ENCODE measurements around the gene ADARB1.

Gene ADARB1

DNA sequence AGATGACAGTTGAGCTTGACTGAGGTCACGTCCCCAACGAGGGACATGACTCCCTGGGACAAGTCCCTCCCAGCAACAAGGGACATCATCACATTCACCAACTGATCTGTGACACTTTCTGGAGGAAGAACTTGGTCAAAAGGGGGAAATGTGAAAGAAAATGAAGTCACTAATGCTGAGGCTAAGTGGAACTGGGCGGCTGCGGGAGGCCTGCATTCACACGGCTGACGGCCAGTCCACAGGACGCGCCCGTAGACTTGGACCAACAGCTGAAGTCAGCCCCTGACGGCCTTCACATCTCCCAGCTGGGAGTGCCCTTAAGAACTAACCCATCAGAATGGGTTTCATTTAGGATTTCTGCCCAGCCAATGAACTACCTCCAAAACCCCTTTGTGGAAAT is 186.7 kb downstream of the ADARB1 start:
- H3K36me3 ChIP-seq (ENCODE audit: control insufficient read depth in 1 of 2, insufficient read depth in 2 of 2, low read depth in 1 of 2, low read length in 2 of 2) = peaks cover 41% of the 10 kb centered on the region in 2 experiments
- no peak overlapping the region for H2AK5ac ChIP-seq (ENCODE audit: low read length, severe bottlenecking)
- H3K4ac ChIP-seq (ENCODE audit: low read depth in 1 of 2, low read length in 2 of 2) = no peak overlapping the region
- H3K18ac ChIP-seq (ENCODE audit: low read depth in 1 of 2, low read length in 2 of 2) = no peak overlapping the region
- H3K79me1 ChIP-seq (replicated peaks; ENCODE audit: low read length, poor library complexity, severe bottlenecking) = peaks cover 13% of the 10 kb centered on the region
- no peak overlapping the region for H2BK5ac ChIP-seq (ENCODE audit: low read depth, low read length, poor library complexity, severe bottlenecking)
- no peak overlapping the region for H2BK15ac ChIP-seq (ENCODE audit: low read depth, poor library complexity, severe bottlenecking)
- H3K27ac ChIP-seq (ENCODE audit: low read length, poor library complexity, severe bottlenecking) = no peak overlapping the region
- H3K4me2 ChIP-seq (ENCODE audit: low read length, poor library complexity, severe bottlenecking) = no peak overlapping the region
- no peak overlapping the region for H4K91ac ChIP-seq (ENCODE audit: low read length)
- H2AFZ ChIP-seq (ENCODE audit: low read depth, low read length) = no peak overlapping the region
- H3K4me1 ChIP-seq (ENCODE audit: control insufficient read depth, insufficient read depth, low read depth, low read length) = peaks cover 25% of the 10 kb centered on the region
- H3K9ac ChIP-seq (ENCODE audit: low read length) = no peak overlapping the region
- H3K4me3 ChIP-seq (ENCODE audit: insufficient read depth in 1 of 2, low read depth in 1 of 2, low read length in 2 of 2) = no peak overlapping the region
- 95% methylated on average over 10 of the region's 10 CpGs for WGBS
- no peak overlapping the region for H2BK120ac ChIP-seq (ENCODE audit: low read depth, low read length)
- no peak overlapping the region for H3K14ac ChIP-seq (ENCODE audit: low read length in 2 of 2)
- no peak for DNase-seq
- no peak overlapping the region for H3K23ac ChIP-seq (ENCODE audit: low read length in 2 of 2)
- no peak overlapping the region for H2BK12ac ChIP-seq (ENCODE audit: low read length in 2 of 2)
- H4K8ac ChIP-seq (ENCODE audit: low read length) = no peak overlapping the region
- H3K9me3 ChIP-seq (ENCODE audit: control insufficient read depth, low read length) = no peaks in the 10 kb centered on the region
- peaks cover 0 to 41% of the 10 kb centered on the region in 2 experiments for H3K27me3 ChIP-seq (ENCODE audit: control insufficient read depth in 1 of 2, insufficient read depth in 1 of 2, low read length in 2 of 2)

DNA sequence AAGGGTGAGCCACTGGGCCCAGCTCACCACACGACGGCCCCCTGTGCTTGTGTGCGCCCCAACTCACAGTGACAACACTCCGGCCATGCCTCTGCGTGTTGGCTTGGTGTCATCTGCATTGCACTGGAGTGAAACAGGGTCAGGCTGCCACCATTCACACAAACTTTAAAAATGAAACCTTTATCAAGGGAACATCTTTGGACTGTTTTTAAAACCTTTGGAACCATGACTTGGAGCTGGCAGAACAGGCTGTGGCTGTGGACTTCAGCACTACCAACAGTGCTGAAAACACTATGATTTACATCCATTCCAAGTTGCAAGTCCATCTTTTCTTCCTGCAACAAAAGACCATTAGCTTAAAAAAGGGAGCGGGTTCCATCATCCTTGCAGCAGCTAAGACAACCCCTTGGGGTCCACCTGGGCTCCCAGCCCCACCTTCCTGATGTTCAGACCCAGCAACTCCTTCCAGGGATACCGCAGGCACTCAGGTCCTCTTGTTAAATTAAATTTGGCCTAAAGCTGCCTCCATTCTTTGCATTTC is 187.7 kb downstream of the ADARB1 start:
- no peak overlapping the region for H2AFZ ChIP-seq (ENCODE audit: low read depth, low read length)
- H3K4ac ChIP-seq (ENCODE audit: low read depth in 1 of 2, low read length in 2 of 2) = no peak overlapping the region
- H3K36me3 ChIP-seq (ENCODE audit: control insufficient read depth in 1 of 2, insufficient read depth in 2 of 2, low read depth in 1 of 2, low read length in 2 of 2) = peaks cover 51% of the 10 kb centered on the region in 2 experiments
- no peak overlapping the region for H3K23ac ChIP-seq (ENCODE audit: low read length in 2 of 2)
- H4K91ac ChIP-seq (ENCODE audit: low read length) = no peak overlapping the region
- no peaks in the 10 kb centered on the region for H3K9me3 ChIP-seq (ENCODE audit: control insufficient read depth, low read length)
- no peak overlapping the region for H3K14ac ChIP-seq (ENCODE audit: low read length in 2 of 2)
- no peak overlapping the region for H3K18ac ChIP-seq (ENCODE audit: low read depth in 1 of 2, low read length in 2 of 2)
- H2BK12ac ChIP-seq (ENCODE audit: low read length in 2 of 2) = no peak overlapping the region
- no peak overlapping the region for H2BK120ac ChIP-seq (ENCODE audit: low read depth, low read length)
- H3K4me3 ChIP-seq (ENCODE audit: insufficient read depth in 1 of 2, low read depth in 1 of 2, low read length in 2 of 2) = no peak overlapping the region
- peaks cover 0 to 31% of the 10 kb centered on the region in 2 experiments for H3K27me3 ChIP-seq (ENCODE audit: control insufficient read depth in 1 of 2, insufficient read depth in 1 of 2, low read length in 2 of 2)
- no peak overlapping the region for H3K9ac ChIP-seq (ENCODE audit: low read length)
- no peak overlapping the region for H3K27ac ChIP-seq (ENCODE audit: low read length, poor library complexity, severe bottlenecking)
- no peak overlapping the region for H2AK5ac ChIP-seq (ENCODE audit: low read length, severe bottlenecking)
- H3K4me1 ChIP-seq (ENCODE audit: control insufficient read depth, insufficient read depth, low read depth, low read length) = peaks cover 24% of the 10 kb centered on the region
- H3K4me2 ChIP-seq (ENCODE audit: low read length, poor library complexity, severe bottlenecking) = no peak overlapping the region
- DNase-seq = no peak
- H2BK5ac ChIP-seq (ENCODE audit: low read depth, low read length, poor library complexity, severe bottlenecking) = no peak overlapping the region
- no peak overlapping the region for H4K8ac ChIP-seq (ENCODE audit: low read length)
- 97% methylated on average over 7 of the region's 7 CpGs for WGBS
- H3K79me1 ChIP-seq (replicated peaks; ENCODE audit: low read length, poor library complexity, severe bottlenecking) = peaks cover 14% of the 10 kb centered on the region
- no peak overlapping the region for H2BK15ac ChIP-seq (ENCODE audit: low read depth, poor library complexity, severe bottlenecking)

DNA sequence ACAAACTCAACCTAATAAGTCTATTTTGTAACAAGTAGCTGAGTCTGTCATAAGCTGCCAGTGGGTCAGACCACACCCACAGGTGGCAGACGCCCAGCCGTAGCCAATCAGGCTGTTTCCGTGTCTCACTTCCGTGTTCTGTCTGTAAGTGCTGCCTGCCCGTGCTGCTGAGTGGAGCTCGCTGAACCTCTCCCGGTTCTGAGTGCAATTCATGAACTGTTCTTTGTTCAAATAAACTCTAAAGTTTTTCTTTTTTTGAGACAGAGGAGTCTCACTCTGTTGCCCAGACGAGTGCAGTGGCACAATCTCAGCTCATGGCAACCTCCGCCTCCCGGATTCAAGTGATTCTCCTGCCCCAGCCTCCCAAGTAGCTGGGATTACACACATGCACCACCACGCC is 188.2 kb downstream of the ADARB1 start:
- H3K18ac ChIP-seq (ENCODE audit: low read depth in 1 of 2, low read length in 2 of 2) = no peak overlapping the region
- H3K23ac ChIP-seq (ENCODE audit: low read length in 2 of 2) = no peak overlapping the region
- H4K91ac ChIP-seq (ENCODE audit: low read length) = no peak overlapping the region
- no peak for DNase-seq
- H3K14ac ChIP-seq (ENCODE audit: low read length in 2 of 2) = no peak overlapping the region
- H2BK120ac ChIP-seq (ENCODE audit: low read depth, low read length) = no peak overlapping the region
- peaks cover 0 to 26% of the 10 kb centered on the region in 2 experiments for H3K27me3 ChIP-seq (ENCODE audit: control insufficient read depth in 1 of 2, insufficient read depth in 1 of 2, low read length in 2 of 2)
- no peak overlapping the region for H3K4me2 ChIP-seq (ENCODE audit: low read length, poor library complexity, severe bottlenecking)
- H3K4me3 ChIP-seq (ENCODE audit: insufficient read depth in 1 of 2, low read depth in 1 of 2, low read length in 2 of 2) = no peak overlapping the region
- peaks cover 56 to 57% of the 10 kb centered on the region in 2 experiments for H3K36me3 ChIP-seq (ENCODE audit: control insufficient read depth in 1 of 2, insufficient read depth in 2 of 2, low read depth in 1 of 2, low read length in 2 of 2)
- H3K4ac ChIP-seq (ENCODE audit: low read depth in 1 of 2, low read length in 2 of 2) = no peak overlapping the region
- H2BK15ac ChIP-seq (ENCODE audit: low read depth, poor library complexity, severe bottlenecking) = no peak overlapping the region
- H2AK5ac ChIP-seq (ENCODE audit: low read length, severe bottlenecking) = no peak overlapping the region
- peaks cover 19% of the 10 kb centered on the region for H3K79me1 ChIP-seq (replicated peaks; ENCODE audit: low read length, poor library complexity, severe bottlenecking)
- no peak overlapping the region for H2AFZ ChIP-seq (ENCODE audit: low read depth, low read length)
- no peak overlapping the region for H3K27ac ChIP-seq (ENCODE audit: low read length, poor library complexity, severe bottlenecking)
- H3K4me1 ChIP-seq (ENCODE audit: control insufficient read depth, insufficient read depth, low read depth, low read length) = peaks cover 20% of the 10 kb centered on the region
- H2BK12ac ChIP-seq (ENCODE audit: low read length in 2 of 2) = no peak overlapping the region
- no peak overlapping the region for H3K9ac ChIP-seq (ENCODE audit: low read length)
- no peak overlapping the region for H2BK5ac ChIP-seq (ENCODE audit: low read depth, low read length, poor library complexity, severe bottlenecking)
- no peak overlapping the region for H4K8ac ChIP-seq (ENCODE audit: low read length)
- H3K9me3 ChIP-seq (ENCODE audit: control insufficient read depth, low read length) = no peaks in the 10 kb centered on the region
- 98% methylated on average over 10 of the region's 11 CpGs for WGBS

DNA sequence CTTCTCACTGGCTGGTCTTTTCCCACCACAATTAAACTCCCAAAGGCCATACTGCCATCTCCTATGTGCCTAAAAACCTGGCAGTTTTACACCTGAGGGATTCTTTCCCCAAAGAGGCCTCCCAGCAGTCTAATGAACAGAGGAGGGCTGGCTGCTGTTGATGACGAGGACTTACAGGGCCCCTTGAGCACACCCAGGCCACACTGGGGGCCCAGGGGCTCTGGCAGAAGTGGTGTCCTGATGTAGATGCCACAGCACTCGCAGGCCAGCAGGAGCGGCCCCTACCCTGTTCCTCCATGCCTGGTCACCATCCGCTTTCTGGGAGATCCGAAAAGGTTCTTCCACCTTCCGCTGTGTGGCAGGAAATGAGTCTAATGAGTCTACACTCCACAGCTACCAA is 189.2 kb downstream of the ADARB1 start:
- Histone ChIP-seq H3K36me3 (ENCODE audit: control insufficient read depth in 1 of 2, insufficient read depth in 2 of 2, low read depth in 1 of 2, low read length in 2 of 2) (peaks cover 58 to 60% of the 10 kb centered on the region in 2 experiments), H3K4ac (ENCODE audit: low read depth in 1 of 2, low read length in 2 of 2) (no peak overlapping the region), H2AK5ac (ENCODE audit: low read length, severe bottlenecking) (no peak overlapping the region), H2AFZ (ENCODE audit: low read depth, low read length) (no peak overlapping the region), H2BK5ac (ENCODE audit: low read depth, low read length, poor library complexity, severe bottlenecking) (no peak overlapping the region), H3K4me2 (ENCODE audit: low read length, poor library complexity, severe bottlenecking) (no peak overlapping the region), H3K9ac (ENCODE audit: low read length) (no peak overlapping the region), H3K79me1 (replicated peaks; ENCODE audit: low read length, poor library complexity, severe bottlenecking) (peaks cover 20% of the 10 kb centered on the region), H2BK15ac (ENCODE audit: low read depth, poor library complexity, severe bottlenecking) (no peak overlapping the region), H3K27me3 (ENCODE audit: control insufficient read depth in 1 of 2, insufficient read depth in 1 of 2, low read length in 2 of 2) (peaks cover 0 to 17% of the 10 kb centered on the region in 2 experiments), H3K14ac (ENCODE audit: low read length in 2 of 2) (no peak overlapping the region), H4K91ac (ENCODE audit: low read length) (no peak overlapping the region), H2BK12ac (ENCODE audit: low read length in 2 of 2) (no peak overlapping the region), H3K4me3 (ENCODE audit: insufficient read depth in 1 of 2, low read depth in 1 of 2, low read length in 2 of 2) (no peak overlapping the region), H3K23ac (ENCODE audit: low read length in 2 of 2) (no peak overlapping the region), H2BK120ac (ENCODE audit: low read depth, low read length) (no peak overlapping the region), H3K9me3 (ENCODE audit: control insufficient read depth, low read length) (no peaks in the 10 kb centered on the region), H4K8ac (ENCODE audit: low read length) (no peak overlapping the region), H3K27ac (ENCODE audit: low read length, poor library complexity, severe bottlenecking) (no peak overlapping the region), H3K18ac (ENCODE audit: low read depth in 1 of 2, low read length in 2 of 2) (no peak overlapping the region), H3K4me1 (ENCODE audit: control insufficient read depth, insufficient read depth, low read depth, low read length) (peaks cover 11% of the 10 kb centered on the region)
- DNase-seq = no peak
- 98% methylated on average over 4 of the region's 6 CpGs for WGBS
